Limb (tissue), 2 donors: ENCODE data around the gene ANGEL1.

Source experiments
- DNase-seq, 2 donors: peaks; one replicate each; pipeline ENCODE4 v3.0.0-alpha.2; 2016; ENCODE audit errors: extremely low spot score in 2 of 2

Gene ANGEL1

GRCh38 chr14:76812422-76813383 lies at the start of gene ANGEL1:
TSS of gene ANGEL1 (minus strand) at chr14:76812882. CDS start at chr14:76812827, 55 bp downstream.
- DNase-seq, result peak; percentile 89 to 97

DNA sequence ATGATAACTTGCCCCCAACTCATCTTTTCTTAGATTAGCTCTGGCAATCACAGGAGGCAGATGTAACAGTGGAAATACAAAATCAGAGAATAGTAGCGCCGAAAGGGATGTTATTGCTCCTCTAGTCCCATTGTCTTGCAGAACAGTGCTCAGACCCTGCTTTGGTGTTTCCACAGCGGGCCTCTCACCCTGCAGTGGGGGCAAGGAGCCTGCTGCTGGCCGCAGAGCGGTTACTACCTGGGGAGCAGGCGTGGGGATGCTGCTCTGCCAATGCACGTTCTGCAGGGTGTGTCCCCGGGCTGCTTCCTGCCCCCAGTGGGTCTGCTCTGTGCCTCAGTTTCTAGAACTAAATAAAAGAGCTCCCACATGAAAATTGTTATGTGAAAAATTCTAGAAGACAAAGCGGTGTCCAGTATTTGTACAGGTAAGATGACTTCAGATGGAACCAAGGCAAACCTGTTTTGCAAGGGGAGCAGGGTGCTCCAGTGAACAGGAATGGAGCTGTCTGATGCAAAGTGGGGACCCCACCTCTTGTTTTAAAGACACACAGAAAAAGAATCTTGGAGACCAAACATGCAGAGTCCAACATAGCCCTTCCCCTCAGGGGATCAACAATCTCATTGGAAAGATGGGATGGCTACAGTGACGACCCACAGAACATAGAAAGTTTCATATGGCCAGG lies 49.0 kb upstream of the ANGEL1 start:
- DNase-seq, result no peak

DNA sequence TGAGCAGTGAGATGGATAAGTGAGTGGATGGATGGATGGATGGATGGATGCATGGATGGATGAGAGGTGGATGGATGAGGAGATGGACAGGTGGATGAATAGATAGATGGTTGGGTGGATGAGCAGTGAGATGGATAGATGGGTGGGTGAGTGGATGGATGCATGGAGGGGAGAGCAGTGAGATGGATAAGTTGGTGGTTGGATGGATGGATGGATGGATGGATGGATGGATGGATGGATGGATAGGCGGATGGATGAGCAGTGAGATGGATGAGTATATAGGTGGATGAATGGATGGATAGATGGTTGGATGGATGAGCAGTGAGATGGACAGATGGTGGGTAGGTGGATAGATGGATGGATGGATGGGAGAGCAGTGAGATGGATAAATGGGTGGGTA lies 44.1 kb upstream of the ANGEL1 start:
- DNase-seq, result no peak

DNA sequence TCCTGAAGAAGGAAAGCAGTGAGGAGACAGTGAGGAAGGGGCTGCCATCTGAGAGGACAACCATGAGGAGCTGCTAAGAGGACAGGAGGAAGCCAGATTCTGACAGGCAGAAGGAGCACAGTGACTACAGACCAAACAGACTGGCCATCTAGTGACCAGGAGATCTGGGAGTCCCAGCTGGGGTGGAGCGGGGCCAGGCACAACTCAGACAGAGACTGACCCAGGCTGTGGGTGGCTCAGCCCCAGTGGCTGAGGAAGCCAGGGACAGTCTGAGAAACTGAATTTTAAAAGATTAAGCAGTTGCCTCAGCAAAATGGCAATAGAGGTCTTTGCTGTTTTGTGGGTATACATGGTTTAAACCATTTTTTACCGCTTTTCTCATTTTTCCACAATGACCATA lies 42.4 kb upstream of the ANGEL1 start:
- no peak for DNase-seq

- DNase-seq, result no peak
These were observed 36.2 kb upstream of the ANGEL1 start for GRCh38 chr14:76848879-76849278.

DNA sequence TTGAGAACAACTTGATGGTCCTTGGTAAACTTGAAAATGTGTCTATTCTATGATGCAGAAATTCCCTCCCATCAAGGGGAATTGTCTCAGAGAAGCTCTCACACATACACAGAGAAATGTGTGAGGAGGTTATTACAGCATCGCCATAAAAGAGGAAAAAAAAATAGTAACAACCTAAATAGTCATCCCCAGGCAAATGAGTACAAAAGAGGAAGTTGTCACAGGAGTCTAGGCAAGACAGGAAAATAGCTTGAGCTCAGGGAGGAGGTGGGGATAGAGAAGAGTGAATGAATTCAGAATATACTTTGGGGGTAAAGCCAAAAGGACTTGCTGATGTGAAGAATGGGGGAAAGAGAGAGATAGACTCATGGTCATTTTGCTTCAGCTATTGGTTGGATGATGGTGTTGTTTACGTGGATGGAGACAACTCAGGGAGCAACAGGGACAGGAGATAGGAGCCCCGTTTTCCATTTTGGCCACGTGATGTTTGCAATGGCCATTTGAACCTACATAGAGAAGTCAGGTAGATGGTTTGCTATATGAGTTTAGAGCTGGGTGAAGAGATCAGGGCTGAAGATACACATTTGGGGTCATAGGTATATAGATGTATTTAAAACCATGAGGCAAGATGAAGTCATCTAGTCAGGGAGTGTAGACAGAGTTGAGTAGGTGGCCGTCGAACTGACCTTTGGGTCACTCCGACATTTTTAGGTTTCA lies 33.8 kb upstream of the ANGEL1 start:
- DNase-seq, result no peak

- no peak for DNase-seq
These were observed 31.5 kb upstream of the ANGEL1 start for GRCh38 chr14:76844223-76844622.

- DNase-seq, result no peak
These were observed 29.7 kb upstream of the ANGEL1 start for GRCh38 chr14:76842414-76842813.

- no peak for DNase-seq
These were observed 24.8 kb upstream of the ANGEL1 start for GRCh38 chr14:76837524-76837923.

DNA sequence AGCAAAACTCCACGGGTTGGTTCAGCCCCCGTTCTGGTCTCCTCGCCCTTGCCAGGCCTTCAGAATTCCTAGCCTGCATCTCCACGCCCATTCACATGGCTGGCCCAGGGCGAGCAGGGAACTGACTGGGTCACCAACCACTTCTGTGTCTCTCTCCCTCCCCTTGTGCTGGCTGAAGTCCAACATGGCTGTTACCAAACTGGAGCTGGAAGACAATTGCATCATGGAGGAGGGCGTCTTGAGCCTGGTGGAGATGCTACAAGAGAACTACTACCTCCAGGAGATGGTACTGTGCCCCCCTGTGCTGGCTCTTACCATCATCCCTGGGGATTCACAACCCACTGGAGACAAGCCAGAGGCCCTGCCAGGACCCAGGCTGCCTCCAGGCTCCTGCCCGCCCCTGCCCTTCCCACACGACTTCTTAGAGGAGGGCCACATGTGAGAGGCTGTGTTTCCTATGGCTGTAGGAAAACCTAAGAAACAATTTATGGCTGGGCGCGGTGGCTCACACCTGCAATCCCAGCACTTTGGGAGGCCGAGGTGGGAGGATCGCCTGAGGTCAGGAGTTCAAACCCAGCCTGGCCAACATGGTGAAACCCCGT lies 23.4 kb upstream of the ANGEL1 start:
- DNase-seq, result no peak

DNA sequence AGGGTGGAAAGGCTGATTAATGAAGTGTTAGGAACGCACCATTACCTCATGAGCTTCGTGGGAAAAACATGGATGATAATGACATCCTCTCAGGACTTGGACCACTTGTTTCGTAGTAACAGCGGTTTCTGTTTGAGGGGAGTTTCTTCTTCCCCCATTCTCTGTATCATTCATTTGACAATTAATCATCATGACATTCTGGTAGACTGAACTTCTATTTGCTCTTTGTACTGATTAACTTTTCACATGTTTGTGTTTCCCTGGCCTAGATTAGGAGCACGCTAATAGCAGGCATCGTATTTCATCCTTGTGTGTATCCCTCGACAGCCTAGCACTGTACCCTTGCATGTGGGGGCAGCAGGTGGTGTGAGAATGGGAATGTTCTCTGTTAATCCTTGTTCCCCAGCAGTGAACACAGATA lies 21.6 kb upstream of the ANGEL1 start:
- DNase-seq, result no peak

DNA sequence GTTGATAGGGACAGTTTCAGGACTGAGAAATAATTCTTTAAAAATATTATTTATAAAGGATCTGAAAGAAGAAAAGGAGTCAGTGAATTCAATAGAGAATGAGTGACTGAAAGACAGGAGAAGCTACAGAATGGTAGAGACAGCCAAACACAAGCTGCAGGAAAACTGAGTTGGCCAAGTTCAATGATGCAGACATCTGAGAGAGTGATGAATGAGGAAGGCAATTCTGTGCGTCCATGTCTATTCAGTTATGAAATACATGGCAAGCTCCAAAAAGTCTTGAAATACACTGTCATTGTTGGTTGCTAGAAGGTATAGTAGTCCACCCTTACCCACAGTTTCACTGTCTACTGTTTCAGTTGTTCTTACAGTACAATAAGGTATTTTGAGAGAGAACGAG lies 20.3 kb upstream of the ANGEL1 start:
- DNase-seq, result no peak

- DNase-seq, result no peak
These were observed 19.9 kb upstream of the ANGEL1 start for GRCh38 chr14:76832503-76832988.

GRCh38 chr14:76830556-76830955 lies 17.9 kb upstream of the ANGEL1 start:
- DNase-seq, result no peak

DNA sequence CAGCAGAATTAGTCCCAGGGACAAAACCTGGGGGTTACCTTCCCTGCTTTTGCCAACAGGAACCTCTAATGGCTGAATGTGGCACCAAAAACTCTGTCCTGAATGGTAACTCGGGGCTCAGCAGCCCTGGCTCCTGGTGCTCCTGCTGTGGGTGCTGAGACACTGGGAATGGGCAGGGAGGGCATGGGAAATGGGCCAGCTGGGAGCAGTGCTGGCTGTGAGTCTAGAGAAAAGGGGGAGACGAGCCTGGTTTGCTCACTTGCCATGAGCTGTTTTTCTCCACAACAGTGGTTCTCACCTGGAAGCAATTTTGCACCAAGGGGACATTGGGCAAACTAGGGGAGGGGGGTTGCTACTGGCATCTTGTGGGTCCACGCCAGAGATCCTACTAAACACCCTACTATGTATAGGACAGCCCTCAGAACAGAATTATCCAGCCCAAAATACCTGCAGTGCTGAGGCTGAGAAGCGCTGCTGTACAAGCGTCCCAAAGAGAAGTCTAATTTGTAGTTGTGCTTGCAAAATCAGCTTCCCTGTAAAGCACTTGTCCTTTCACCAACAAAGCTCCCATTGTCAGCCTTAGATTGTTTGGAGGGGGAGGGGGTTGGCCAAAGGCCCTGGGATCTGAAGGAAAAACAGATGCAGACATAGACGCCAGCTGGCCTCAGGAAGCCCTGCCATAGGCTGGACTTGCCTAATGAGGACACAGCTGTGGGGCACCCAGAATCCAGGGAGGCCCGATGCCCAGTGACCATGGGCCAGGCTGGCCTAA lies 17.2 kb upstream of the ANGEL1 start:
- peak; percentile 55 to 63 for DNase-seq

- no peak for DNase-seq
These were observed 16.3 kb upstream of the ANGEL1 start for GRCh38 chr14:76829013-76829365.

GRCh38 chr14:76828339-76829012 lies 15.8 kb upstream of the ANGEL1 start:
- no peak for DNase-seq

GRCh38 chr14:76827696-76828296 lies 15.1 kb upstream of the ANGEL1 start:
- no peak for DNase-seq

GRCh38 chr14:76826122-76826521 lies 13.4 kb upstream of the ANGEL1 start, which contains the start of gene LRRC74A:
TSS of gene LRRC74A (plus strand) at chr14:76826408. CDS start at chr14:76826698, 290 bp downstream.
- no peak for DNase-seq

- no peak for DNase-seq
These were observed 8.0 kb upstream of the ANGEL1 start for GRCh38 chr14:76820700-76821099.
